HG02840 (cell line): Measurements from ENCODE around the gene RBM6.
A peak's percentile ranks its signal among the peaks of the same experiment; 100 is the strongest.

Experiments used
- ATAC-seq: cut with Tn5 transposase; IDR thresholded peaks from one replicate; pipeline ENCODE4 v1.9.1; 2021; ENCODE audit warnings: mild to moderate bottlenecking, moderate library complexity, moderate number of reproducible peaks; ENCODE audit not compliant: unreplicated experiment, low FRiP score

RBM6 gene

DNA sequence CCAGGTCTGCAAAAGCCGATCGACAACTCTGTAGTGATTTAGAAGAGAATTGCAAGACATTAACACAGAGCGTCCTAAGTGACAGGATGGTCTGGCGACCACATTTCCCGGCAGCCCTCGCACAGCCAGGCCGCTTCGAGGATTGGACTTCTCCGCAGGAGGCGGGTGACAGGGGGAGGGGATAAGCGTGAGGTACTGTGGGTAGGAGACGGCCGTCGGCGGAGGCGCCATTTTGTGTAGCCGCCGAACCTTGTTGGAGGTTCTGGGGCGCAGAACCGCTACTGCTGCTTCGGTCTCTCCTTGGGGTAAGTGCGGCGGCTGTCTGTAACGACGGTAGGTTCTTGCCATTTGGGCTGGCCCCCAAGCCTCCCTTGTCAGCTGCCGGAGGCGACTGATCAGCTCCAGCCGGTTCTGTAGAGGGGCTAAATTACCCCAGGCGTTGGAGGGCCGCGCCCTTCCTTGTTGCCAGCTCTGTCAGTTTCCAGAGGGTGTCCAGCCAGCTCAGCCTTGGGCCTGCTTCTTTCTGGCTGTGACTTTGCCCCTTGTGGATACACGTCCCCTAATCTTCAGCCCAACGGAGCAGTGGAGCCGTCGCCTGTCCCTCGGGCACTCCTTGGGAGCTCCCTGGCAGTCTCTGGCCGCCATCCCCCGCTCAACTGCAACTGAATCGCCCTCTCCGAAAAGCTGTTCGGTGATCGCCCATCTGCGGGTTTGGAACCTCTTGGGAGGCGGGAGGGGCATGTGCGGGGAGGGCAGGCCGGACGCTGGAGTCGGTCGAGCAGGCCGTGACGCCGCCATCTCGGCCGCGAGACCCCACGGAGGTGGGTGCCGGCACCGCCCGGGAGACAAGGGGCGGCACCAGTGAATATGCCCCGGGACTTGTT, 149.0 kb downstream of the RBM6 start, which contains the start of gene RBM5:
Gene RBM5, plus strand, starts transcription at position 195 of the 884 bp plus-strand sequence. CDS start 1,516 bp downstream, outside the sequence.
- peak; percentile 90 for ATAC-seq

- no peak for ATAC-seq
These were observed 149.6 kb downstream of the RBM6 start for GRCh38 chr3:50089609-50089945.

DNA sequence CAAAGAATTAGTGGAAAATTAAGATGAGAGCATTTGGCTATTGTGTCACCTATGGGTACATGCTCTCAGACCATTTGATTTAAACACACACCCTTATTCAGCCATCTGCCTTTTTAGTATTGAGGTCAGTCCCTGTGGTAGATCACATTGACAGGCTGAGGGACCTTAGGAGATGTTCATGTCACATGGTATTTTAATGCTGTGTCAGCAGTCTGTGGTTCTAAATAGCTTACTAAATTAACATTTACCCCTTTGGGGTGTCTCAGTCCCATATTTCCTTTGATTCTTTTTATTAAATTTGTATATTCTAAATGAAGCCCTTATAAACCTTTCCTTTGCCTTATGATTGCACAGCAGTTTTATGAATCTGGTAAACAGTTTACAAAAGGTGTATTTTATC, 151.0 kb downstream of the RBM6 start:
- ATAC-seq: no peak

DNA sequence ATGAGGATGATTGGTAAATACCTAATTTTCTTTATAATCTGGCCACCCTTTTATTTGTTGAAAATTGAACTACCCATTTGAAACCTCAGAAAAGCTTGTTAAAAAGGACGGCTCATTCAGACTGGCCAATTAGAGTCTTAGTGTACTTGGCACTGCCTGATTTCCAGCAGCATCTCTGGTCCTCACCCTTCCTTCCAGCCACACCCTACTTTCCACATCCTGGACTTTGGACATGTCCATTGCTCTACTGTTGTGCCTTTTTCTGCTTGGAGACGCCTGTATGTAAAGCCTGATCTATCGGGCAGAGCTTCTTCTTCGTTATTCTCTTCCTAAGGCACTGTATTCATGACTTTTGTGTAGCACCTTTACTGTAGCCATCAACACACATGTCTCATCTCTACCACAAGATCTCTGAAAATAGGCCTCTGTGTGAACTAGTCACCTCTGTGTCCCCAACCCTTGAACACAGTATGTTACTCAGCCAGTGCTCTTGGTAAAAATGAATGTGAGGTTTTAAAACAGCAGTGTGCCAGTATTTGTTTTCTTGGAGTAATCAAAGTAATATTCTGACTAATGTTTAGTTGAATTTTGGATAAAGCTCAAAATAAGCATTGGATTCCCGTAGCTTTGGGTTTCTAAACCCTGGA, 155.5 kb downstream of the RBM6 start:
- ATAC-seq: no peak

- ATAC-seq: no peak
These were observed 160.4 kb downstream of the RBM6 start for GRCh38 chr3:50100386-50100785.

- no peak for ATAC-seq
These were observed 161.3 kb downstream of the RBM6 start for GRCh38 chr3:50100956-50101845.

- ATAC-seq: no peak
These were observed 162.6 kb downstream of the RBM6 start for GRCh38 chr3:50102558-50102957.

DNA sequence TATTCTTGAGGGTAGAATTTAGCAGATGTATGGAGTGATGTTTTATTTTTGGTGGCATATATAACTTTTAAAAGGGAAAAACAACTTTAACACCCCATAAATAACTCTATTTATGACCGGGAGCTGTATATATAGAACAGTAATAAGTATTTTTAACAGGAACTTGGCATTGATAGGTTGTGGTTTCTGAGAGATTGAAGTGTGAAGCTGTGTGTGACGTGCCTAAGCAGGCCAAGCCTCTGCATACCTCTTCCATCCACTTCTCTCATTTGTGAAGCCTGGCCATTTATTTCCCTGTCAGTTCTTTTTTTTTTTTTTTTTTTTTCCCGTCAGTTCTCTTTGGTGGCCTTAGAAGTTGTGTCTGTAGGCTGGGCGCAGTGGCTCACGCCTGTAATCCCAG, 171.8 kb downstream of the RBM6 start:
- no peak for ATAC-seq

GRCh38 chr3:50112462-50112861, 172.5 kb downstream of the RBM6 start:
- no peak for ATAC-seq

DNA sequence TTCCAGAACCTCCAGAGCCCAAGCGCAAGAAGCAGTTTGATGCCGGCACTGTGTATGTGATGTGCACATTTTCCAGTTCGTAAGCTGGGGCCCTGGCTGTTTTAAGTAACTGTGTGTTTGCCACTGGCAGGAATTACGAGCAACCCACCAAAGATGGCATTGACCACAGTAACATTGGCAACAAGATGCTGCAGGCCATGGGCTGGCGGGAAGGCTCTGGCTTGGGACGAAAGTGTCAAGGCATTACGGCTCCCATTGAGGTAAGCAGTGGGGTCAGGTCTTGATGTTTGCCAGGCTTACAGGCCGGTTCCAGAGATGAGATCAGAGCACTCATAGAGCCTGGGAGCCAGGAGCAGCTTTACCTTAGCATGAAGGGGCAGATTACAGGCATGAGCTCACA, 177.2 kb downstream of the RBM6 start:
- ATAC-seq: no peak

GRCh38 chr3:50118237-50118636, 178.3 kb downstream of the RBM6 start:
- no peak for ATAC-seq

DNA sequence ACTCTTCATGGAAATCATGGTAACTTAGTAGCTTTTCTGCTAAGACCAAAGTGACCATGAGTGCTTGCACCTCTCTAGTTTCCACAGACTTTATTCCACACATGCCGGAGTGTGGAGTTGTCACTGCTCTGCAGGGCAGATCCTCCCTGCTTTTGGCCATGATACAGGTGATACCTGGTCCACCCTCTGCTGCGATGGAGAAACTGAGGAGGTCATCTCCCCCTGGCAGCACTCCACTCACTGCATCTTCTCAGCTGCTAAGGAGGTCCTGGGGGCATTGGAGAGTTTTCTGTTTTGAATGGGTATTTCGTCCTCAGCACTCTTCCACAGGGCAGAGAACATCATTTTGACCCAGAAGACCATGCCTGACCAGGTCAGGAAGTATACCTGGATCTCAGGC, 179.8 kb downstream of the RBM6 start:
- no peak for ATAC-seq

GRCh38 chr3:50120364-50121071, 180.6 kb downstream of the RBM6 start:
- no peak for ATAC-seq

DNA sequence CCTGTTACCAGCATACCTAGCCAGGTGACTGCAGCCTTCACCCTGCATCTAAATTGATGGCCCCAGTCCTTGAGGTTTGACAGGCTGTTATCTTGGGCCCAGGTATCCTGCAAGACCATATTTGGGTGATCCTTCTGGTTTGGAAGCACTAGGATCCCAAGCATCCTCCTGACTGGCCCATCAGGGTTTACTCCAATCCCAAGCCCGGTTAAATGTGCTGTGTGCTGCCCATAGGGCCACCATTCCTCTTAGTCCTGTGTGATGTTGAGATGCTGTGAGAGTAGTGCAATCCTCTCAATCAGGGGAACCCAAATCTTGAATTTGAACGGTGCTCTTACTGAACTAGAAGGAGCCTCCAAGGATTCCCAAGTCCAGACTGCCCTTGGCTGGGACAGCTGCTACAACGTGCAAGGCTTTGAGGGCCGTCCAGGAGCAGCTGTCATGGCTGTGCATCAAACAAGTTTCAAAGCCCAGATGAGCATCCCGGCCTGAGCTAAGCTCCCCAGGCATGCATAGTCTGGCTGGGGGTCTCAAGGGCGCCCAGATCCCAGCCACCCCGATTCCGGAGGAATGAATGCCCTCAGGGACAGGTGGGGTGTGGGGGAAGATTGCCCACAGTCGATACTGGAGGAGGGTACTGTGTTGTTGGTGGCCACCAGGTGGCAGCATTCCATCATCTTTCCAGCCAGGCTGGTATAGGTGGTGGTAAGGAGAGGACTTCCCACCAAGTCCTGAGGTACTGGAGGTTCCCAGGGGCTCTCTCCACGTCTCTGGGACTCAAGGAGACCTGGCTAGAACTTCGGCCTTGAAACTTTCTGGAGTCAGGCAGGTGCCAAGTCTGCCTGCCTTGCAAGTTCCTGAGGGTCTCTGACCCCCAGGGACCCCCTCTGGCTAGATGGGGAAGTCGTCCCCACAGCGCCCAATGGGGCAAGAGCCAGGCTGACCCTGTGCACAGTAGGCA, 181.4 kb downstream of the RBM6 start:
- no peak for ATAC-seq

DNA sequence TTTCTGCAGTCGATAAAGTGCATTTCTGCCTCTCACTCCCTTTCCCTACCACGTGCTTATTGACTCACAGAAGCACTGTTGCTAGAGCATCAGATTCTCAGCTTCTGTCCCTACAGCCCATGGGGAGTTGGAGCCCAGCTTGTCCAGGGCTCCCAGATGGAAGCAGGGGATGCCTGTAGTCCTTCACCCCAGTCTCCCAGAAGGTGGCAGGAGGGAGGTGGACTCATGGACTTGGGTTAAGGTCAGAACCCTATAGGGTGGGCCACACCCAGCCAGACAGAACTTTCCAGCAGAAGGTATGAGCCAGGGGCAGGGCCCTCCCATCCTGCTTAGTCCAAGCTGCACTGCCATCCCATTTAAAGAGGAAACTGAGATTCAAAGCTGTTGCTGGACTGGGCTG, 182.1 kb downstream of the RBM6 start:
- no peak for ATAC-seq

GRCh38 chr3:50122661-50123391, 182.9 kb downstream of the RBM6 start:
- no peak for ATAC-seq

- no peak for ATAC-seq
These were observed 183.6 kb downstream of the RBM6 start for GRCh38 chr3:50123394-50124051.
